NB4 (cell line): ENCODE measurements around the gene TRAK1.

Experiments used
- CTCF ChIP-seq: IDR thresholded peaks from one replicate; pipeline ENCODE4 v1.5.1; 2012; ENCODE audit warnings: low read depth, low read length
- MAX ChIP-seq: IDR thresholded peaks from 2 replicates; pipeline ENCODE4 v1.6.1; 2011; ENCODE audit warnings: low read depth, low read length
- POLR2A ChIP-seq: IDR thresholded peaks from 2 replicates; pipeline ENCODE4 v1.6.1; 2011; ENCODE audit warnings: mild to moderate bottlenecking; ENCODE audit not compliant: insufficient read length; ENCODE audit errors: extremely low read depth

GRCh38 chr3:42230860-42231259, 139.7 kb downstream of the TRAK1 start:
- TF ChIP-seq CTCF = no peak
- no peak for TF ChIP-seq POLR2A
- TF ChIP-seq MAX = no peak
